K562 (cell line): ENCODE data around the gene ZNF69. TPM values are rescaled to one million over a fixed set of nuclear protein-coding genes. Genes with fewer than 3 reads are reported as not detected.
"Not testable (repeated sequence)": the region's sequence is repeated elsewhere in the genome, so short reads cannot be mapped to it uniquely, and the experiment has no call there.

Experiments used
- ATAC-seq: fragments of 200-7000 bp; cut with Tn5 transposase; 3 replicates; pipeline ENCODE4 v1.9.1; 2020; ENCODE audit warnings: moderate library complexity
- BruUV-seq: library from RNA; stranded (reverse); fragments of 400-500 nt; replicated peaks from 2 replicates; lab custom pipeline; 2021; lab: Mats Ljungman, UMichigan
- CTCF ChIA-PET: fragments of 300-600 bp; formaldehyde crosslinking; extraction: SDS; loops from one replicate; lab custom pipeline; 2021; ENCODE audit warnings: low intra/inter-chr PET ratio; lab: Yijun Ruan, JAX
- POLR2A ChIA-PET: fragments of 300-600, 350-650 bp; sonication (Branson Sonifier 250); formaldehyde crosslinking; extraction: SDS; loops from one replicate; lab custom pipeline; 2021; ENCODE audit warnings: antibody characterized with exemption, inconsistent platforms; lab: Yijun Ruan, JAX
- DNase-seq, 4 experiments: peaks; one replicate each; pipeline versions ENCODE4 v3.0.0 to v3.0.0-alpha.2; 2011 to 2018; ENCODE audit warnings: low spot score in 3 of 4, mixed read lengths in 3 of 4; ENCODE audit errors: extremely low read depth in 1 of 4
- FAIRE-seq: peaks from 2 replicates; lab custom pipeline; 2011; peaks lifted over from hg19 to GRCh38; lab: Jason Lieb, UNC
- H2AFZ ChIP-seq: 2 replicates; pipeline ENCODE4 v1.6.0; 2011; ENCODE audit warnings: low read depth, low read length, control low read depth, inconsistent platforms
- H3K27ac ChIP-seq: fragments of 200-600 bp; 3 replicates; pipeline ENCODE4 v1.8.0; 2011; ENCODE audit warnings: low read depth, mild to moderate bottlenecking, control low read depth, inconsistent platforms, low read length, moderate library complexity, mixed read lengths; ENCODE audit errors: extremely low read depth
- H3K27me3 ChIP-seq, 2 experiments: fragments of 300-600 bp in 1 of 2; 2 replicates in 1 of 2; 3 replicates in 1 of 2; pipeline versions ENCODE4 v1.6.0 to v1.8.0; 2011; ENCODE audit warnings: inconsistent platforms in 2 of 2, low read length in 2 of 2, mild to moderate bottlenecking in 1 of 2, mixed read lengths in 1 of 2, moderate library complexity in 1 of 2; ENCODE audit not compliant: control insufficient read depth in 2 of 2, insufficient read depth in 2 of 2
- H3K36me3 ChIP-seq: fragments of 300-600 bp; 3 replicates; pipeline ENCODE4 v1.8.0; 2011; ENCODE audit warnings: mild to moderate bottlenecking, low read length, inconsistent platforms; ENCODE audit not compliant: control insufficient read depth, insufficient read depth
- H3K4me1 ChIP-seq, 2 experiments: fragments of 200-600 bp in 1 of 2; replicated peaks in 1 of 2; 2 replicates in 1 of 2; 3 replicates in 1 of 2; pipeline versions ENCODE4 v1.5.1 to v1.8.0; 2011; ENCODE audit warnings: inconsistent platforms in 2 of 2, low read length in 2 of 2, mild to moderate bottlenecking in 1 of 2, mixed read lengths in 1 of 2, moderate library complexity in 1 of 2; ENCODE audit not compliant: control insufficient read depth in 2 of 2, insufficient read depth in 2 of 2
- H3K4me2 ChIP-seq: 2 replicates; pipeline ENCODE4 v1.6.1; 2011; ENCODE audit warnings: low read length, control low read depth, inconsistent platforms, mixed read lengths; ENCODE audit not compliant: insufficient read depth
- H3K4me3 ChIP-seq: fragments of 200-600 bp; sonication (generic), shearing (Covaris generic); 2 replicates; pipeline ENCODE4 v1.5.1; 2016; ENCODE audit warnings: control low read depth, inconsistent platforms
- H3K79me2 ChIP-seq: fragments of 200-600 bp; 3 replicates; pipeline ENCODE4 v1.8.0; 2011; ENCODE audit warnings: low read length, inconsistent platforms; ENCODE audit not compliant: control insufficient read depth, insufficient read depth
- H3K9ac ChIP-seq, 2 experiments: 2 replicates each; pipeline versions ENCODE4 v1.6.0 to v1.6.1; 2011; ENCODE audit warnings: low read depth in 2 of 2, low read length in 2 of 2, control low read depth in 1 of 2, inconsistent platforms in 1 of 2, mild to moderate bottlenecking in 1 of 2, mixed read lengths in 1 of 2; ENCODE audit not compliant: insufficient read depth in 1 of 2
- H3K9me1 ChIP-seq: one replicate; pipeline ENCODE4 v1.6.0; 2011; ENCODE audit warnings: inconsistent platforms, mild to moderate bottlenecking, low read length, moderate library complexity; ENCODE audit not compliant: control insufficient read depth, insufficient read depth
- H3K9me3 ChIP-seq: replicated peaks from 2 replicates; pipeline ENCODE4 v1.5.1; 2011; ENCODE audit warnings: low read depth, low read length, inconsistent platforms; ENCODE audit not compliant: control insufficient read depth, insufficient read depth
- H4K20me1 ChIP-seq: replicated peaks from 2 replicates; pipeline ENCODE4 v1.6.1; 2011; ENCODE audit warnings: low read length, inconsistent platforms, mixed read lengths; ENCODE audit not compliant: control insufficient read depth, insufficient read depth
- NFE2 ChIP-seq: IDR thresholded peaks from 2 replicates; pipeline ENCODE4 v1.6.1; 2014; ENCODE audit warnings: antibody characterized with exemption, low read depth
- PRPF4 ChIP-seq: fragments of 200-400 bp; formaldehyde crosslinking; IDR thresholded peaks from one replicate; pipeline ENCODE4 v1.6.1; 2017; ENCODE audit warnings: low read length, low read depth, mild to moderate bottlenecking; ENCODE audit not compliant: insufficient read depth, poor library complexity, severe bottlenecking
- SOX6 ChIP-seq: fragments of 450-650 bp; IDR thresholded peaks from 2 replicates; pipeline ENCODE4 v1.6.1; 2014; ENCODE audit warnings: mild to moderate bottlenecking
- ZNF408 ChIP-seq: fragments of 250-450 bp; sonication (Bioruptor Pico); IDR thresholded peaks from 2 replicates; pipeline ENCODE4 v1.4.0; 2020; ENCODE audit warnings: low read depth, mild to moderate bottlenecking, moderate library complexity
- ZNF699 ChIP-seq: fragments of 250-450 bp; sonication (Bioruptor Pico); IDR thresholded peaks from 2 replicates; pipeline ENCODE4 v1.8.0; 2021; ENCODE audit warnings: mild to moderate bottlenecking, moderate library complexity; ENCODE audit not compliant: insufficient replicate concordance
- WGBS: fragments of 100-300 bp; shearing (Covaris generic); methylation state at CpG from one replicate; pipeline ENCODE4 v1.1.6; 2016; ENCODE audit warnings: low coverage, mixed read lengths; ENCODE audit not compliant: insufficient coverage; ENCODE audit errors: missing lambda C conversion rate; 5-methylcytosine and 5-hydroxymethylcytosine counted together
- in situ Hi-C: fragments of 300-500 bp; cut with MboI; formaldehyde crosslinking; loops from 4 replicates; pipeline ENCODE4 v1.15.0; 2018; ENCODE audit warnings: inconsistent platforms, mixed read lengths
- intact Hi-C: fragments of 100-400 bp; cut with micrococcal nuclease; formaldehyde crosslinking; loops from 2 replicates; pipeline ENCODE4 v1.14.2; 2022
- polyA plus RNA-seq, 8 experiments: library from polyadenylated mRNA; depleted of rRNA in 4 of 8; stranded (reverse) in 5 of 8; unstranded in 3 of 8; fragments of >200 nt; fragmentation: Nextera tagmentation in 2 of 8; fragmentation: Illumina TruSeq in 1 of 8; extraction: Ambion mirVana in 2 of 8; extraction: Trizol in 1 of 8; gene quantifications; 2 replicates each; pipeline versions ENCODE4 v1.2.1 to v1.2.3, GENCODE V29; 2011 to 2014; ENCODE audit warnings: inconsistent platforms in 1 of 8, missing spikeins in 1 of 8
- total RNA-seq, 7 experiments: library from RNA; depleted of rRNA in 6 of 7; stranded (reverse); fragments of >200 nt in 6 of 7; fragmentation: Illumina TruSeq in 2 of 7; extraction: Trizol in 2 of 7; gene quantifications; 2 replicates each; pipeline versions ENCODE4 v1.2.1 to v1.2.3, GENCODE V29; 2011 to 2021; ENCODE audit warnings: low replicate concordance in 1 of 7
- TF ChIP-seq, protein P1 (sequence below), 2 experiments: fragments of 450-650 bp; IDR thresholded peaks; 2 replicates each; pipeline ENCODE4 v1.6.1; 2016

ZNF69 gene
- total and polyA plus RNA-seq, 9 of the 15 experiments (the other 6 are each of a cell fraction or from before 2014, with no cell fraction given) = 2.3 to 5.4 (median 3.6) TPM

DNA sequence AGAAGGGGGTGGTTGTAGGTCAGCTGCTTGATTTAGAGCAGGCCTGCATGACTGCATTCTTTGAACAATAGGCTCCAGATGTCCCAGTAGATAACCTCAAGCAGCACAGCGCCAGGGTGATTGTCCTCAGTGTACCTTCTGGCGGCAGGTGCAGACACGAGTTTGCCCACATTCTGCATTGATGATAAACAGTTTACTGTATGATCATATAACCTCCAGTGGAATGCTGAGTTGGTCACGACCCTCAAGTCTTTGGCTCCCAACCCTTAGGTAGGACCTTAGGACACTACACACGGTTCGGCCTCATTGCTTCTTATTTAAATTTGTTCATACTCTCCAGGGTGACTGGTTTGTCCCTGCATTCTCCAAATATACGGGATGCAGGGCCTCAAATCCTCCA, 26.9 kb upstream of the ZNF69 start:
- no peak overlapping the region for H3K4me2 ChIP-seq
- no peaks in the 10 kb centered on the region for H3K36me3 ChIP-seq
- H3K9me3 ChIP-seq = no peaks in the 10 kb centered on the region
- H3K27me3 ChIP-seq = peaks cover 5 to 18% of the 10 kb centered on the region in 2 experiments
- H2AFZ ChIP-seq = no peak overlapping the region
- intact Hi-C loops = no loop called here
- in situ Hi-C loops = no loop called here
- no TSS peak for BruUV-seq
- no peak for ATAC-seq
- POLR2A ChIA-PET = interaction anchor here (0.7 kb wide), 1 partner anchor 504 kb away, joined by 3 read pairs; no protein-coding TSS in a partner anchor
- H3K9ac ChIP-seq = no peak overlapping the region
- no peaks in the 10 kb centered on the region for H3K9me1 ChIP-seq
- DNase-seq = no peak
- no peaks in the 10 kb centered on the region for H3K4me1 ChIP-seq
- no peaks in the 10 kb centered on the region for H3K79me2 ChIP-seq
- TF ChIP-seq, protein P1, sequence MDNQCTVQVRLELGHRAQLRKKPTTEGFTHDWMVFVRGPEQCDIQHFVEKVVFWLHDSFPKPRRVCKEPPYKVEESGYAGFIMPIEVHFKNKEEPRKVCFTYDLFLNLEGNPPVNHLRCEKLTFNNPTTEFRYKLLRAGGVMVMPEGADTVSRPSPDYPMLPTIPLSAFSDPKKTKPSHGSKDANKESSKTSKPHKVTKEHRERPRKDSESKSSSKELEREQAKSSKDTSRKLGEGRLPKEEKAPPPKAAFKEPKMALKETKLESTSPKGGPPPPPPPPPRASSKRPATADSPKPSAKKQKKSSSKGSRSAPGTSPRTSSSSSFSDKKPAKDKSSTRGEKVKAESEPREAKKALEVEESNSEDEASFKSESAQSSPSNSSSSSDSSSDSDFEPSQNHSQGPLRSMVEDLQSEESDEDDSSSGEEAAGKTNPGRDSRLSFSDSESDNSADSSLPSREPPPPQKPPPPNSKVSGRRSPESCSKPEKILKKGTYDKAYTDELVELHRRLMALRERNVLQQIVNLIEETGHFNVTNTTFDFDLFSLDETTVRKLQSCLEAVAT (IDR thresholded peaks at IDR 0.05) = no peak
- TF ChIP-seq SOX6 = peak; percentile 33; the same call in 1 of the 2 replicates
- WGBS = 2% methylated on average over 7 of the region's 7 CpGs
- CTCF ChIA-PET = no interaction called here
- H3K27ac ChIP-seq = no peak overlapping the region
- H3K4me3 ChIP-seq = no peak overlapping the region
- no peak for FAIRE-seq
- H4K20me1 ChIP-seq = no peaks in the 10 kb centered on the region

DNA sequence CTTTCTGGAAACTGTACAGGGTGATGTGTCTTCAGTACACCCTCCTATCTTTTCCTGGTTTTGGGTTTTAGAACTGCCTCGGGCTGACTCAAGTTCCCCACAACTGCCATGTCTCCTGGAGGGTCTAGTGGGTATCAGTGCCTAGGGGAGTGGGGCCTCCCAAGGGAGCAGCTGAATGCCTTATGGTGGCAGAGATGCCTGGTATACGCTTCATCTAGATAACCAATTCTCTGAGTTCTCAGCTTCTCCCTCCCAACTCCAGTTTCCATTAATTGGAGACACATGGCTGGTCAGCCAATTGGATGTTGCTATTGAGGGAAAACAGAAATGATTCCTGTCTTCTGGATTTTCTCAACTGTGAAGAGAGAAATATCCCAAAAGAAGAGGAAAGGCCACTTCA, 26.3 kb upstream of the ZNF69 start:
- ATAC-seq = no peak
- POLR2A ChIA-PET = interaction anchor here (0.5 to 0.7 kb wide), 2 partner anchors 46 to 504 kb away, joined by 3 read pairs; no protein-coding TSS in a partner anchor
- Histone ChIP-seq H3K4me3 (no peak overlapping the region), H3K27me3 (peaks cover 5 to 15% of the 10 kb centered on the region in 2 experiments), H3K4me2 (no peak overlapping the region), H3K9me3 (no peaks in the 10 kb centered on the region), H3K79me2 (no peaks in the 10 kb centered on the region), H3K4me1 (no peaks in the 10 kb centered on the region), H4K20me1 (no peaks in the 10 kb centered on the region), H3K9me1 (no peaks in the 10 kb centered on the region), H2AFZ (no peak overlapping the region), H3K36me3 (no peaks in the 10 kb centered on the region)
- BruUV-seq = no TSS peak
- 0% methylated on average over 2 of the region's 2 CpGs for WGBS
- TF ChIP-seq NFE2 = no peak
- TF ChIP-seq ZNF699 (CRISPR knock-in tag) = no peak
- no peak for TF ChIP-seq ZNF408 (CRISPR knock-in tag)
- TF ChIP-seq PRPF4 = no peak
- TF ChIP-seq, all 486 proteins: peak for 0
- intact Hi-C loops (no loop called here), in situ Hi-C loops (no loop called here)
- CTCF ChIA-PET = no interaction called here
- FAIRE-seq (no peak), DNase-seq (peak in 1 of 4 experiments; percentile 8)
- Histone ChIP-seq H3K9ac (no peak overlapping the region), H3K27ac (no peak overlapping the region)

- H3K79me2 ChIP-seq, H3K4me3 ChIP-seq, H3K27me3 ChIP-seq, H3K36me3 ChIP-seq, in situ Hi-C loops, DNase-seq, POLR2A ChIA-PET, FAIRE-seq, ATAC-seq, H4K20me1 ChIP-seq, H2AFZ ChIP-seq, H3K9ac ChIP-seq, H3K9me1 ChIP-seq, H3K4me1 ChIP-seq, H3K4me2 ChIP-seq, CTCF ChIA-PET, intact Hi-C loops, H3K27ac ChIP-seq, H3K9me3 ChIP-seq, BruUV-seq: not testable (repeated sequence)
- 4% methylated on average over 4 of the region's 4 CpGs for WGBS
Measured at GRCh38 chr19:11867766-11868165, 19.8 kb upstream of the ZNF69 start.
